Activated CD8-positive, alpha-beta T cell treated with anti-CD3 and anti-CD28 coated beads, Interleukin-2, amount 10 ng/mL, durations not matched to agents 7 days and 5 days (primary cell): ENCODE measurements around the gene SLC6A16. TPM values are rescaled to one million over a fixed set of nuclear protein-coding genes. Genes with fewer than 3 reads are reported as not detected.

Experiments
- ATAC-seq: fragments of 150-1000 bp; cut with Tn5 transposase; one replicate; pipeline ENCODE4 v1.10.0; 2021; ENCODE audit warnings: moderate library complexity
- CTCF ChIA-PET: fragments of 350-600 bp; sonication (Branson Sonifier 250); formaldehyde crosslinking; loops from one replicate; lab custom pipeline; 2021; ENCODE audit warnings: antibody characterized with exemption; lab: Charles Lee
- POLR2A ChIA-PET: fragments of 350-600 bp; sonication (Branson Sonifier 250); formaldehyde crosslinking; loops from one replicate; lab custom pipeline; 2021; ENCODE audit warnings: antibody characterized with exemption; lab: Charles Lee
- DNase-seq: peaks from one replicate; pipeline ENCODE4 v3.0.0-alpha.2; 2020
- H3K27ac Mint-ChIP-seq: one replicate; pipeline ENCODE4 v1.8.0; 2021; ENCODE audit warnings: mild to moderate bottlenecking, mixed read lengths
- H3K27me3 Mint-ChIP-seq: one replicate; pipeline ENCODE4 v1.8.0; 2021; ENCODE audit warnings: low read depth, mixed read lengths
- H3K36me3 Mint-ChIP-seq: one replicate; pipeline ENCODE4 v1.8.0; 2021; ENCODE audit warnings: low read depth, mixed read lengths
- H3K4me1 Mint-ChIP-seq: one replicate; pipeline ENCODE4 v1.8.0; 2021; ENCODE audit warnings: low read depth, mixed read lengths
- H3K4me3 Mint-ChIP-seq: one replicate; pipeline ENCODE4 v1.8.0; 2021; ENCODE audit warnings: mild to moderate bottlenecking, mixed read lengths
- H3K9me3 Mint-ChIP-seq: one replicate; pipeline ENCODE4 v1.8.0; 2022; ENCODE audit warnings: mixed read lengths; ENCODE audit not compliant: insufficient read depth
- total RNA-seq, 2 experiments: library from RNA; stranded (reverse); gene quantifications; one replicate each; pipeline ENCODE4 v1.2.3, GENCODE V29; 2021

The SLC6A16 gene
- total RNA-seq, 2 experiments from 2014 or later = 3.4 to 3.5 TPM

GRCh38 chr19:49342291-49342721 lies 17.3 kb upstream of the SLC6A16 start:
- no peak for ATAC-seq
- Mint-ChIP-seq H3K36me3 (peaks cover 29% of the 10 kb centered on the region), H3K27ac (no peak overlapping the region), H3K27me3 (no peaks in the 10 kb centered on the region), H3K4me3 (no peak overlapping the region), H3K9me3 (no peaks in the 10 kb centered on the region), H3K4me1 (peaks cover 36% of the 10 kb centered on the region)
- CTCF ChIA-PET = no interaction called here
- DNase-seq = no peak
- POLR2A ChIA-PET = interaction anchor here (0.7 kb wide), 1 partner anchor 334 kb away, joined by 3 read pairs; no protein-coding TSS in a partner anchor

GRCh38 chr19:49340865-49341718 lies 16.1 kb upstream of the SLC6A16 start:
- H3K27ac Mint-ChIP-seq = no peak overlapping the region
- H3K27me3 Mint-ChIP-seq = no peaks in the 10 kb centered on the region
- ChIA-PET CTCF (interaction anchor here (1.0 to 1.4 kb wide), 2 partner anchors 51 to 127 kb away, joined by 3 to 4 read pairs; no protein-coding TSS in a partner anchor), POLR2A (interaction anchor here (0.7 to 1.0 kb wide), 2 partner anchors 17 to 19 kb away, joined by 3 to 4 read pairs; no protein-coding TSS in a partner anchor)
- no peak for DNase-seq
- no peaks in the 10 kb centered on the region for H3K9me3 Mint-ChIP-seq
- H3K4me3 Mint-ChIP-seq = no peak overlapping the region
- peaks cover 36% of the 10 kb centered on the region for H3K36me3 Mint-ChIP-seq
- H3K4me1 Mint-ChIP-seq = peaks cover 48% of the 10 kb centered on the region
- no peak for ATAC-seq

GRCh38 chr19:49340069-49340864 lies 15.3 kb upstream of the SLC6A16 start:
- DNase-seq = no peak
- H3K27me3 Mint-ChIP-seq = no peaks in the 10 kb centered on the region
- H3K4me3 Mint-ChIP-seq = no peak overlapping the region
- no peaks in the 10 kb centered on the region for H3K9me3 Mint-ChIP-seq
- H3K36me3 Mint-ChIP-seq = peaks cover 39% of the 10 kb centered on the region
- peaks cover 49% of the 10 kb centered on the region for H3K4me1 Mint-ChIP-seq
- ATAC-seq = no peak
- ChIA-PET POLR2A (interaction anchor here (0.7 to 1.0 kb wide), 2 partner anchors 18 to 19 kb away, joined by 3 to 4 read pairs; no protein-coding TSS in a partner anchor), CTCF (interaction anchor here (1.0 to 1.4 kb wide), 2 partner anchors 51 to 127 kb away, joined by 3 to 4 read pairs; no protein-coding TSS in a partner anchor)
- peak overlapping the region; percentile 54 for H3K27ac Mint-ChIP-seq

GRCh38 chr19:49339301-49340068 lies 14.5 kb upstream of the SLC6A16 start:
- POLR2A ChIA-PET = no interaction called here
- Mint-ChIP-seq H3K27ac (no peak overlapping the region), H3K4me3 (no peak overlapping the region), H3K36me3 (peaks cover 39% of the 10 kb centered on the region), H3K27me3 (no peaks in the 10 kb centered on the region), H3K9me3 (no peaks in the 10 kb centered on the region), H3K4me1 (peaks cover 45% of the 10 kb centered on the region)
- no peak for ATAC-seq
- CTCF ChIA-PET = interaction anchor here (1.0 to 1.4 kb wide), 2 partner anchors 52 to 126 kb away, joined by 3 to 4 read pairs; no protein-coding TSS in a partner anchor
- DNase-seq = no peak

GRCh38 chr19:49338691-49339300 lies 13.8 kb upstream of the SLC6A16 start:
- H3K9me3 Mint-ChIP-seq = no peaks in the 10 kb centered on the region
- H3K27me3 Mint-ChIP-seq = no peaks in the 10 kb centered on the region
- H3K4me1 Mint-ChIP-seq = peaks cover 50% of the 10 kb centered on the region
- H3K27ac Mint-ChIP-seq = peak overlapping the region; percentile 46
- H3K36me3 Mint-ChIP-seq = peaks cover 39% of the 10 kb centered on the region
- CTCF ChIA-PET = no interaction called here
- DNase-seq = no peak
- no peak overlapping the region for H3K4me3 Mint-ChIP-seq
- POLR2A ChIA-PET = no interaction called here
- ATAC-seq = no peak

- Mint-ChIP-seq H3K4me3 (no peak overlapping the region), H3K4me1 (peaks cover 56% of the 10 kb centered on the region), H3K36me3 (peaks cover 43% of the 10 kb centered on the region), H3K27ac (no peak overlapping the region), H3K9me3 (no peaks in the 10 kb centered on the region), H3K27me3 (no peaks in the 10 kb centered on the region)
- POLR2A ChIA-PET = no interaction called here
- no peak for DNase-seq
- CTCF ChIA-PET = no interaction called here
- ATAC-seq = no peak
These were observed 13.2 kb upstream of the SLC6A16 start for GRCh38 chr19:49338023-49338677.

GRCh38 chr19:49337267-49338022 lies 12.5 kb upstream of the SLC6A16 start:
- Mint-ChIP-seq H3K27me3 (no peaks in the 10 kb centered on the region), H3K9me3 (no peaks in the 10 kb centered on the region), H3K4me3 (peak overlapping the region; percentile 43), H3K27ac (peak overlapping the region; percentile 68), H3K4me1 (peaks cover 63% of the 10 kb centered on the region), H3K36me3 (peaks cover 43% of the 10 kb centered on the region)
- ATAC-seq (no peak), DNase-seq (no peak)
- CTCF ChIA-PET = interaction anchor here (1.2 kb wide), 1 partner anchor 139 kb away, joined by 6 read pairs; no protein-coding TSS in a partner anchor
- POLR2A ChIA-PET = interaction anchor here (1.0 kb wide), 1 partner anchor 79 kb away, joined by 3 read pairs; no protein-coding TSS in a partner anchor

GRCh38 chr19:49336482-49337266 lies 11.7 kb upstream of the SLC6A16 start:
- peaks cover 71% of the 10 kb centered on the region for H3K4me1 Mint-ChIP-seq
- POLR2A ChIA-PET = interaction anchor here (1.0 kb wide), 1 partner anchor 78 kb away, joined by 3 read pairs; no protein-coding TSS in a partner anchor
- H3K36me3 Mint-ChIP-seq = peaks cover 48% of the 10 kb centered on the region
- DNase-seq = no peak
- H3K4me3 Mint-ChIP-seq = peak overlapping the region; percentile 97
- H3K27ac Mint-ChIP-seq = peak overlapping the region; percentile 98
- H3K9me3 Mint-ChIP-seq = no peaks in the 10 kb centered on the region
- no peaks in the 10 kb centered on the region for H3K27me3 Mint-ChIP-seq
- no peak for ATAC-seq
- CTCF ChIA-PET = interaction anchor here (0.7 to 1.2 kb wide), 2 partner anchors 35 to 138 kb away, joined by 3 to 6 read pairs; no protein-coding TSS in a partner anchor

- peaks cover 54% of the 10 kb centered on the region for H3K36me3 Mint-ChIP-seq
- ATAC-seq = peak; percentile 49
- H3K9me3 Mint-ChIP-seq = no peaks in the 10 kb centered on the region
- H3K27ac Mint-ChIP-seq = peak overlapping the region; percentile 98
- CTCF ChIA-PET = interaction anchor here (0.7 to 1.4 kb wide), 5 partner anchors 34 to 221 kb away, joined by 3 to 4 read pairs (median 3); partner anchors contain the start of genes FLT3LG and LIN7B
- DNase-seq = peak; percentile 61
- H3K4me3 Mint-ChIP-seq = peak overlapping the region; percentile 97
- H3K4me1 Mint-ChIP-seq = peaks cover 78% of the 10 kb centered on the region
- POLR2A ChIA-PET = interaction anchor here (1.0 to 1.6 kb wide), 3 partner anchors 18 to 135 kb away, joined by 3 to 4 read pairs (median 3); no protein-coding TSS in a partner anchor
- H3K27me3 Mint-ChIP-seq = no peaks in the 10 kb centered on the region
These were observed 10.9 kb upstream of the SLC6A16 start for GRCh38 chr19:49335784-49336481.
